Measurements from ENCODE around the gene CCL17.

Gene CCL17

DNA sequence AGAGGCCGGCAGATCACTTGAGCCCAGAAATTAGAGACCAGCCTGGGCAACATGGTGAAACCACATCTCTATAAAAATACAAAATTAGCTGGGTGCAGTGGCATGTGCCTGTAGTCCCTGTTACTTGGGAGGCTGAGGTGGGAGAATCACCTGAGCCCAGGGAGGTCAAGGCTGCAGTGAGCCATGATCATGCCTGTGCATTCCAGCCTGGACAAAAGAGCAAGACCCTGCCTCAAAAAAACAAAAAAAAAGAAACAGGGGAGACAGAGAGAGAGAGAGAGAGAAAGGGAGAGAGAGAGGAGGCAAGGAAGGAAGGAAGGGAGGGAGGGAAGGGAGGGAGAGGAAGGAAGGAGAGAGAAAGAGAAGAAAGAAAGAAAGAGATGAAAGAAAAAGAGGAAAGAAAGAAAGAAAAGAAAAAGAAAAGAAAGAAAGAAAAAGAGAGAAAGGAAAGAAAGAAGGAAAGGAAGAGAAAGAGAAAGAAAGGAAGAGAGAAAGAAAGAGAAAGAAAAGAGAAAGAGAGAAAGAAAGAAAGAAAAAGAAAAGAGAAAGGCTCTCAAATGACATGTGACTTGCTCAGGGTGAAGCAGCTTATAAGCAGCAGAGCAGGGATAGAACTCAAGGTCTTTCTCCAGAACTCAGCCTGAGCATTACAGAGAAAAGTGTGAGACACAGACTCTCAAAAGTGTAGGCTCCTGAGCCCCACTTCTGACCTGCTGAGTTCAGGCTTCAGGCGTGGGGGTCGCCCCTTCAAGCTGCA lies 16.8 kb upstream of the CCL17 start:
- Histone ChIP-seq H3K4me3 (ENCODE audit: low read length) (no peak overlapping the region), H3K36me3 (ENCODE audit: control insufficient read depth, insufficient read depth, low read length) (no peaks in the 10 kb centered on the region), H3K9me3 (ENCODE audit: control insufficient read depth, insufficient read depth, low read length) (no peaks in the 10 kb centered on the region), H3K4me1 (ENCODE audit: control insufficient read depth, insufficient read depth, low read length) (no peaks in the 10 kb centered on the region), H3K27me3 (ENCODE audit: control insufficient read depth, insufficient read depth, low read length) (no peaks in the 10 kb centered on the region), H3K27ac (ENCODE audit: low read length) (no peak overlapping the region)
- no peak for DNase-seq (ENCODE audit: low read depth, low spot score)
- WGBS (ENCODE audit: insufficient coverage, insufficient read length), result no CpG with 5 or more reads among the region's 3 CpGs

DNA sequence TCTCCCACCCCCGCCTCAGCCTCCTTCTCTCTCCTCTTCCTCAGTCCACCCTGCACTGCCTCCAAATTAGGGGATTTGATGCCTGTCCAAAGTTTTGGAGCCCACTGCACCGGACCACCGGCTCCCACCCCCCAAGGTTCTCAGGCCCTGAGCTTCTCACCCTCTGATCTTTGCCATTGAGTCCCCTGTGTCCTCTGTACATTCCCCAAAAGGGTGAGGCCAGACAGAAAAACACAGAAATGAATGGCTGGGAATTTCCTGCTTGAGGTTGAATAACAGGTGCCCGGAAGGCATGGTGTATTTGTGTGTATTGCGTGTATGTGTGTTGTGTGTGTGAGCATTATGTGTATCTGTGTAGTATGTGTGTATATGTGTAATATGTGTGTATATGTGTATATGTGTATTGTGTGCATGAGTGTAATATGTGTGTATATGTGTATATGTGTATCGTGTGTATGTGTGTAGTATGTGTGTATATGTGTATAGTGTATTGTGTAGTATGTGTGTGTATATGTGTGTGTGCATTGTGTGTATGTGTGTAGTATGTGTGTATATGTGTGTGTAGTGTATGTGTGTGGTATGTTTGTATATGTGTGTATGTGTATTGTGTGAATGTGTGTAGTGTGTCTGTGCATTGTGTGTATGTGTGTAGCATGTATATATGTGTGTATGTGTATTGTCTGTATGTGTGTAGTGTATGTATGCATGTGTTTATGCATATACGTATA lies 16.0 kb upstream of the CCL17 start:
- Histone ChIP-seq H3K4me1 (ENCODE audit: control insufficient read depth, insufficient read depth, low read length) (no peaks in the 10 kb centered on the region), H3K9me3 (ENCODE audit: control insufficient read depth, insufficient read depth, low read length) (no peaks in the 10 kb centered on the region), H3K36me3 (ENCODE audit: control insufficient read depth, insufficient read depth, low read length) (no peaks in the 10 kb centered on the region), H3K27ac (ENCODE audit: low read length) (no peak overlapping the region), H3K4me3 (ENCODE audit: low read length) (no peak overlapping the region), H3K27me3 (ENCODE audit: control insufficient read depth, insufficient read depth, low read length) (no peaks in the 10 kb centered on the region)
- DNase-seq (ENCODE audit: low read depth, low spot score), result no peak
- WGBS (ENCODE audit: insufficient coverage, insufficient read length), result 100% methylated on average over 3 of the region's 7 CpGs

DNA sequence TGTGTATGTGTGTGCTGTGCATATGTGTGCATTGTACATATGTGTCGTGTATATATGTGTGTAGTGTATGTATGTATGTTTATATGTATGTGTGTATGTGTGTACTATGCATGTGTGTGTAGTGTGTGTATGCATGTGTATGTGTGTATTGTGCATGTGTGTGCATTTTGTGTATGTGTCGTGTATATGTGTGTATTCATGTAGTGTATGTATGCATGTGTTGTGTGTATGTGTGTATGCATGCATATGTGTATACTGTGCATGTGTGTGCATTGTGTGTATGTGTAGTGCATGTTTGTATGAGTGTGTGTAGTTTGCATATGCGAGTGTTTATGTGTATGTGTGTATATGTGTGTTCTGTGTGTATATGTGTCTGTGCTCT lies 15.5 kb upstream of the CCL17 start:
- WGBS (ENCODE audit: insufficient coverage, insufficient read length), result no CpG with 5 or more reads among the region's 3 CpGs

DNA sequence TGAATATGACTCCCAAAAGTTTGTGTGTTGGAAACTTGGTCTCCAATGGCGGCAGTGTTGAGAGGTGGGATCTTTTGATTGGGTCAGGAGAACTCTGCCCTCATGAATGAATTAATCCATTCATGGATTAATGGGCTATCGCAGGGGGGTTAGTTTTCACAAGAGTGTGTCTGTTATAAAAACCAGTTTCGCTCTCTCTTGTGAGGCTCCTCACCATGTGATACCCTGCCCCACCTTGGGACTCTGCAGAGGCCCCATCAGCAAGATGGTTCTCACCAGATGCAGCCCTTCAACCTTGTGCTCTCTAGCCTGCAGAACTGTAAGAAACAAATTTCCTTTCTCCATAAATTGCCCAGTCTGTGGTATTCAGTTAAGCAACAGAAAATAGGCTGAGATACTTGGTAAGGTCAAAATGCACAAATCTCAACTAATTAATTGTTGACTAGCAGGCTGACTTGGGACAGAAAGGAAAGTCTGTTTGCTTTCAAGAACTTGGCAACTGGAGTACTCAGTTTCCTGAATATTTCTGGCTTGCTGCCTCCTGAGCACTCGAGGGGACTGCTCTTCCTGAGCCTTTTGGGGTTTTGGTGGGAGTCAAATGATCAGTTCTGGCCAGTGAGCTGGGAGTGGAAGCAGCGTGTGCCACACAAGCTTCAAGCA lies 13.8 kb upstream of the CCL17 start:
- Histone ChIP-seq H3K4me1 (ENCODE audit: control insufficient read depth, insufficient read depth, low read length) (no peaks in the 10 kb centered on the region), H3K9me3 (ENCODE audit: control insufficient read depth, insufficient read depth, low read length) (no peaks in the 10 kb centered on the region), H3K4me3 (ENCODE audit: low read length) (no peak overlapping the region), H3K27ac (ENCODE audit: low read length) (no peak overlapping the region), H3K27me3 (ENCODE audit: control insufficient read depth, insufficient read depth, low read length) (no peaks in the 10 kb centered on the region), H3K36me3 (ENCODE audit: control insufficient read depth, insufficient read depth, low read length) (no peaks in the 10 kb centered on the region)
- no CpG with 5 or more reads among the region's 5 CpGs for WGBS (ENCODE audit: insufficient coverage, insufficient read length)
- no peak for DNase-seq (ENCODE audit: low read depth, low spot score)

More for the DNA sequence above, 15.5 kb upstream of the CCL17 start:
- Histone ChIP-seq H3K27me3 (ENCODE audit: control insufficient read depth, insufficient read depth, low read length) (no peaks in the 10 kb centered on the region), H3K4me3 (ENCODE audit: low read length) (no peak overlapping the region), H3K9me3 (ENCODE audit: control insufficient read depth, insufficient read depth, low read length) (no peaks in the 10 kb centered on the region), H3K36me3 (ENCODE audit: control insufficient read depth, insufficient read depth, low read length) (no peaks in the 10 kb centered on the region), H3K4me1 (ENCODE audit: control insufficient read depth, insufficient read depth, low read length) (no peaks in the 10 kb centered on the region), H3K27ac (ENCODE audit: low read length) (no peak overlapping the region)
- DNase-seq (ENCODE audit: low read depth, low spot score), result no peak

DNA sequence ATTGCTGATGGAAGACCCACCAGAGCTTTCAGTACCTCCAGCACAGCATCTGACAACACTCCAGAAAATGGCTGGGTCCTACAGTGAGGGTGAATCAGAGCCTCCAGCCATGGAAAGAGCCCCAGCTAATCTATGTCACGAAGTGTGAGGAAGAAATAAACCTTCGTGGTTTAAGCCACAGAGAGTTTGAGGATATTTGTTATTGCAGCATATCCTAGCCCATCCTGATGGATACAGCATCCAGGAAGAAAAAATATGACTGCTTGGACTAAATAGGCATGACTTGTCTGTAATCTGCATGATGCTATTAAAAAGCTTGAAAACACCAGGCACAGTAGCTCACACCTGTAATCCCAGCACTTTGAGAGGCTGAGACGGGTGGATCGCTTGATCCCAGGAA lies 13.3 kb upstream of the CCL17 start:
- Histone ChIP-seq H3K9me3 (ENCODE audit: control insufficient read depth, insufficient read depth, low read length) (no peaks in the 10 kb centered on the region), H3K36me3 (ENCODE audit: control insufficient read depth, insufficient read depth, low read length) (no peaks in the 10 kb centered on the region), H3K27ac (ENCODE audit: low read length) (no peak overlapping the region), H3K27me3 (ENCODE audit: control insufficient read depth, insufficient read depth, low read length) (no peaks in the 10 kb centered on the region), H3K4me1 (ENCODE audit: control insufficient read depth, insufficient read depth, low read length) (no peaks in the 10 kb centered on the region), H3K4me3 (ENCODE audit: low read length) (no peak overlapping the region)
- no peak for DNase-seq (ENCODE audit: low read depth, low spot score)
- no CpG with 5 or more reads among the region's 4 CpGs for WGBS (ENCODE audit: insufficient coverage, insufficient read length)

DNA sequence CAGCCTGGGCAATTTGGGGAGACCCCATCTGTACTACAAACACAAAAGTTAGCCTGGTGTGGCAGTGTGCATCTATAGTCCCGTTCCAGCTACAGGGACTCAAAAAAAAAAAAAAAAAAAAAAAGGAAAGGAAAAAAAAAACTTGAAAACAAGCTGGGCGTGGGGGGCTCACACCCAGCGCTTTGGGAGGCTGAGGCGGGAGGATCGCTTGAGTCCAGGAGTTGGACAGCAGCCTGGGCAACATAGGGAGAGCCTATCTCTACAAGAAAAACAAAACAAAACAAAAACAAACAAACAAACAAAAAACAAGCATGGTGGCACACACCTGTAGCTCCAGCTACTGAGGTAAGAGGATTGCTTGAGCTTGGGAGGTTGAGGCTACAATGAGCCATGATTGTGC lies 12.9 kb upstream of the CCL17 start:
- Histone ChIP-seq H3K36me3 (ENCODE audit: control insufficient read depth, insufficient read depth, low read length) (no peaks in the 10 kb centered on the region), H3K9me3 (ENCODE audit: control insufficient read depth, insufficient read depth, low read length) (no peaks in the 10 kb centered on the region), H3K4me1 (ENCODE audit: control insufficient read depth, insufficient read depth, low read length) (no peaks in the 10 kb centered on the region), H3K27me3 (ENCODE audit: control insufficient read depth, insufficient read depth, low read length) (no peaks in the 10 kb centered on the region), H3K27ac (ENCODE audit: low read length) (no peak overlapping the region), H3K4me3 (ENCODE audit: low read length) (no peak overlapping the region)
- WGBS (ENCODE audit: insufficient coverage, insufficient read length), result no CpG with 5 or more reads among the region's 5 CpGs
- no peak for DNase-seq (ENCODE audit: low read depth, low spot score)

DNA sequence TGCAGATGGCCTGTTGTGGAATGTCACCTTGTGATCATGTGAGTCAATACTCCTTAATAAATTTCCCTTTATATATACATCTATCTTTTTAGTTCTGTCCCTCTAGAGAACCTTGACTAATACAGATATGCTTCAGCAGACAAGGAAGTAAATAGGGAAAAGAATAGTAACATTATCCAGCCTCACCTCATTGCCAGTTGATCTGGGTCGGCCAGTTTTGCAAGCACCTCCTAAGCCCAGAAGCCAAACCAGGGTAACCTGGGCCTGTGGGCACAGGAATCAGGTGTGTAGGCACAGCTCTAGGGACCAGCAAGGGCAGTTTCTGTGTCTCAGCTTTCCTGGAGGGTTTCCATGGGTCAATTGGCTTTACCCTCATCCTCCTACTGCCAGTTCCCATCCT lies 11.9 kb upstream of the CCL17 start:
- Histone ChIP-seq H3K36me3 (ENCODE audit: control insufficient read depth, insufficient read depth, low read length) (no peaks in the 10 kb centered on the region), H3K27me3 (ENCODE audit: control insufficient read depth, insufficient read depth, low read length) (no peaks in the 10 kb centered on the region), H3K4me3 (ENCODE audit: low read length) (no peak overlapping the region), H3K27ac (ENCODE audit: low read length) (no peak overlapping the region), H3K4me1 (ENCODE audit: control insufficient read depth, insufficient read depth, low read length) (no peaks in the 10 kb centered on the region), H3K9me3 (ENCODE audit: control insufficient read depth, insufficient read depth, low read length) (no peaks in the 10 kb centered on the region)
- WGBS (ENCODE audit: insufficient coverage, insufficient read length), result no CpG with 5 or more reads among the region's 1 CpG
- DNase-seq (ENCODE audit: low read depth, low spot score), result no peak

DNA sequence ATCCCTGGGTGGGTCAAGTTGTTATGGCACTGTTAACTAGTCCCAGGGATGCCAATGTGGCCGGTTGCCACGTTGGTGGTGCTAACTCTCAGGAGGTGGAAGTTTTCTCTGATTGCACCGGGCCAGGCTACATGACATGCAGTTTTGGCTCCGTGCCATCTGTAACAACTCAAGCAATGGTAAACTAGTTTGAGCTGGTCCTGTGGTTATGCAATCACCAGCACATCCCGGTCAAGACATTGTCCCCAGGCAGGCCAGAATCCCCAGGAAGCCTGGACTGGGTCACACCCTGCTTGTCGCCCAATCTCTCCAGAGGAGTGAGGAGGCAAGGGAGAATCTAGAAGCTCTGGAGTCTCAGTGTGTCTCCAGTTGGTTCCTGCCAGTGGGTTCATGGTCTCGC lies 10.1 kb upstream of the CCL17 start:
- WGBS (ENCODE audit: insufficient coverage, insufficient read length), result no CpG with 5 or more reads among the region's 7 CpGs
- DNase-seq (ENCODE audit: low read depth, low spot score), result no peak
- no peaks in the 10 kb centered on the region for H3K9me3 ChIP-seq (ENCODE audit: control insufficient read depth, insufficient read depth, low read length)
- no peak overlapping the region for H3K4me3 ChIP-seq (ENCODE audit: low read length)
- no peaks in the 10 kb centered on the region for H3K27me3 ChIP-seq (ENCODE audit: control insufficient read depth, insufficient read depth, low read length)
- H3K36me3 ChIP-seq (ENCODE audit: control insufficient read depth, insufficient read depth, low read length), result no peaks in the 10 kb centered on the region
- H3K27ac ChIP-seq (ENCODE audit: low read length), result no peak overlapping the region
- no peaks in the 10 kb centered on the region for H3K4me1 ChIP-seq (ENCODE audit: control insufficient read depth, insufficient read depth, low read length)

DNA sequence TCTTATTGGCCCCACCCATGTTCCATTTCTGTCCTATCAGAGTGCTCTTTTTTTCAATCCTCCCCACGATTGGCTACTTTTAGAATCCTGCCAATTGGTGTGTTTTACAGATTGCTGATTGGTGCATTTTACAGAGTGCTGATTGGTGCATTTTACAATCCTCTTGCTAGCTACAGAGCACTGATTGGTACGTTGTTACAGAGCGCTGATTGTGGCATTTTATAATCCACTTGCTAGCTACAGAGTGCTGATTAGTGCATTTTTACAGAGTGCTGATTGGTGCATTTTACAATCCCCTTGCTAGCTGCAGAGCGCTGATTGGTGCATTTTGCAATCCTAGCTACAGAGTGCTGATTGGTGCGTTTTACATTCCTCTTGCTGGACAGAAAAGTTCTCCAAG lies 9.5 kb upstream of the CCL17 start:
- H3K36me3 ChIP-seq (ENCODE audit: control insufficient read depth, insufficient read depth, low read length), result no peaks in the 10 kb centered on the region
- no peak for DNase-seq (ENCODE audit: low read depth, low spot score)
- H3K4me3 ChIP-seq (ENCODE audit: low read length), result no peak overlapping the region
- no peaks in the 10 kb centered on the region for H3K4me1 ChIP-seq (ENCODE audit: control insufficient read depth, insufficient read depth, low read length)
- H3K27ac ChIP-seq (ENCODE audit: low read length), result no peak overlapping the region
- no peaks in the 10 kb centered on the region for H3K27me3 ChIP-seq (ENCODE audit: control insufficient read depth, insufficient read depth, low read length)
- H3K9me3 ChIP-seq (ENCODE audit: control insufficient read depth, insufficient read depth, low read length), result no peaks in the 10 kb centered on the region
- WGBS (ENCODE audit: insufficient coverage, insufficient read length), result no CpG with 5 or more reads among the region's 5 CpGs

DNA sequence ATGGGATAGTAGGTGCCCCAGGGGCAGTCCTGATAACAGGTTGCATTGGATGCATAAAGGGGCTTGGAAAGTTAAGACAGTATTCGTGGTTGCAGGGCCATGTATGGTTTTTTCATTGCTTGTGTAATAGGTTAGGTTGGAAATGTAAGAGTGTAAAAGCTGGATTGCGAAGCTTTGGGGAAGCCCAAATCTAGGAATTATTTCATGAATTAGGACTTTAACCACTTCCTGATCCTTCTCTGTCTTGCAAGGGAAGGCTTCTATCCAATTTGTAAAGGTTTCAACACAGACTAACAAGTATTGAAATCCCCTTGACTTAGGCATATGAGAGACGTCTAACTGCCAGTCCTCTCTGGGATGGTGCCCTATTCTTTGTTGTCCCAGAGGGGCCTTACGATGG lies 7.8 kb upstream of the CCL17 start:
- Histone ChIP-seq H3K36me3 (ENCODE audit: control insufficient read depth, insufficient read depth, low read length) (no peaks in the 10 kb centered on the region), H3K4me3 (ENCODE audit: low read length) (no peak overlapping the region), H3K27ac (ENCODE audit: low read length) (no peak overlapping the region), H3K9me3 (ENCODE audit: control insufficient read depth, insufficient read depth, low read length) (no peaks in the 10 kb centered on the region), H3K4me1 (ENCODE audit: control insufficient read depth, insufficient read depth, low read length) (no peaks in the 10 kb centered on the region), H3K27me3 (ENCODE audit: control insufficient read depth, insufficient read depth, low read length) (no peaks in the 10 kb centered on the region)
- DNase-seq (ENCODE audit: low read depth, low spot score), result no peak
- WGBS (ENCODE audit: insufficient coverage, insufficient read length), result no CpG with 5 or more reads among the region's 4 CpGs

All from iPS DF 6.9 (cell line).